ENCODE data around the gene BPIFB2.

DNA sequence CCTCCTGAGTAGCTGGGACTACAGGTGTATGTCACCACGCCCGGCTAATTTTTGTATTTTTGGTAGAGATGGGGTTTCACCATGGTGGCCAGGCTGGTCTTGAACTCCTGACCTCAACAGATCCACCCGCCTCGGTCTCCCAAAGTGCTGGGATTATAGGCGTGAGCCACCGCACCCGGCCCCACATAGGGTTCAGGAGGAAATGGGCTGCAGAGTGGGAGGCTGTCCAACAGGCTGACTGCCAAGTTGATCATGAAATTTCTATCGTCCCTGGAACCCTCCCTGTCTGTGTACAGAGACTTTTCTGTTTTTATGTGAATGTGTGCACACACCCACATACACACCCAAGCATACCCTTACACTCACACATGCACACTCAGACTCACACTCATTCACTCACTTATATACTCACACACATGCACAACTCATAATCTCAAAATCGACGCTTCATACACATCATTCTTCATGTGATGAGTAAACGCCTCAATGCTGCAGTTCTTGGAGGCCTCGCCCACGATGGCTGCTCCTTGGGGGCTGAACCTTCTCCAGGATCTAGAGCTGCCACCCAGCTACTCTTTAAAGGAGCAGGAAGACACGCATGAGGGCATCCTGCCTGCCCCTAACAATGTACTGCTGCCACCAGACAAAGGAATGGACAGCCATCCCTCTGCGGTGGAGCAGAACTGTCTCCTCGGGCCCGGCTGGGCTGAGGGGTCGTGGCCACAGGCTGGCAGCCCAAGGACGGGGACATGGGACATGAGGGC lies 38.8 kb upstream of the BPIFB2 start:
- TF ChIP-seq EGR1 (IDR thresholded peaks at IDR 0.05) (no peak), CEBPB (IDR thresholded peaks at IDR 0.05) (no peak), EP300 (IDR thresholded peaks at IDR 0.05; ENCODE audit: borderline replicate concordance) (no peak), NFIC (IDR thresholded peaks at IDR 0.05) (no peak), FOXM1 (IDR thresholded peaks at IDR 0.05; ENCODE audit: borderline replicate concordance, low read depth) (no peak), RAD21 (IDR thresholded peaks at IDR 0.05; ENCODE audit: low read depth) (no peak), YY1 (IDR thresholded peaks at IDR 0.05; ENCODE audit: low read depth) (no peak)
- TF ChIP-seq, protein P1, sequence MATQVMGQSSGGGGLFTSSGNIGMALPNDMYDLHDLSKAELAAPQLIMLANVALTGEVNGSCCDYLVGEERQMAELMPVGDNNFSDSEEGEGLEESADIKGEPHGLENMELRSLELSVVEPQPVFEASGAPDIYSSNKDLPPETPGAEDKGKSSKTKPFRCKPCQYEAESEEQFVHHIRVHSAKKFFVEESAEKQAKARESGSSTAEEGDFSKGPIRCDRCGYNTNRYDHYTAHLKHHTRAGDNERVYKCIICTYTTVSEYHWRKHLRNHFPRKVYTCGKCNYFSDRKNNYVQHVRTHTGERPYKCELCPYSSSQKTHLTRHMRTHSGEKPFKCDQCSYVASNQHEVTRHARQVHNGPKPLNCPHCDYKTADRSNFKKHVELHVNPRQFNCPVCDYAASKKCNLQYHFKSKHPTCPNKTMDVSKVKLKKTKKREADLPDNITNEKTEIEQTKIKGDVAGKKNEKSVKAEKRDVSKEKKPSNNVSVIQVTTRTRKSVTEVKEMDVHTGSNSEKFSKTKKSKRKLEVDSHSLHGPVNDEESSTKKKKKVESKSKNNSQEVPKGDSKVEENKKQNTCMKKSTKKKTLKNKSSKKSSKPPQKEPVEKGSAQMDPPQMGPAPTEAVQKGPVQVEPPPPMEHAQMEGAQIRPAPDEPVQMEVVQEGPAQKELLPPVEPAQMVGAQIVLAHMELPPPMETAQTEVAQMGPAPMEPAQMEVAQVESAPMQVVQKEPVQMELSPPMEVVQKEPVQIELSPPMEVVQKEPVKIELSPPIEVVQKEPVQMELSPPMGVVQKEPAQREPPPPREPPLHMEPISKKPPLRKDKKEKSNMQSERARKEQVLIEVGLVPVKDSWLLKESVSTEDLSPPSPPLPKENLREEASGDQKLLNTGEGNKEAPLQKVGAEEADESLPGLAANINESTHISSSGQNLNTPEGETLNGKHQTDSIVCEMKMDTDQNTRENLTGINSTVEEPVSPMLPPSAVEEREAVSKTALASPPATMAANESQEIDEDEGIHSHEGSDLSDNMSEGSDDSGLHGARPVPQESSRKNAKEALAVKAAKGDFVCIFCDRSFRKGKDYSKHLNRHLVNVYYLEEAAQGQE (IDR thresholded peaks at IDR 0.05; ENCODE audit: low read depth): no peak
- TF ChIP-seq, protein P2, sequence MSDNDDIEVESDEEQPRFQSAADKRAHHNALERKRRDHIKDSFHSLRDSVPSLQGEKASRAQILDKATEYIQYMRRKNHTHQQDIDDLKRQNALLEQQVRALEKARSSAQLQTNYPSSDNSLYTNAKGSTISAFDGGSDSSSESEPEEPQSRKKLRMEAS (IDR thresholded peaks at IDR 0.05): no peak

Data from Ishikawa (cell line).